Measurements from ENCODE around the gene DLL4.
A peak's percentile ranks its signal among the peaks of the same experiment; 100 is the strongest.
"Not testable (repeated sequence)": the region's sequence is repeated elsewhere in the genome, so short reads cannot be mapped to it uniquely, and the experiment has no call there.

Gene DLL4

GRCh38 chr15:40941528-40942336 lies 12.6 kb downstream of the DLL4 start:
- peak; percentile 95 for DNase-seq (ENCODE audit: low spot score)

GRCh38 chr15:40942337-40942854 lies 13.3 kb downstream of the DLL4 start:
- no peak for DNase-seq (ENCODE audit: low spot score)

- no peak for DNase-seq (ENCODE audit: low spot score)
Observed at GRCh38 chr15:40942878-40943277, 13.7 kb downstream of the DLL4 start.

- no peak for DNase-seq (ENCODE audit: low spot score)
Observed at GRCh38 chr15:40943764-40944365, 14.7 kb downstream of the DLL4 start.

GRCh38 chr15:40944510-40945296 lies 15.6 kb downstream of the DLL4 start:
- no peak for DNase-seq (ENCODE audit: low spot score)

GRCh38 chr15:40948706-40949473 lies 19.8 kb downstream of the DLL4 start:
- no peak for DNase-seq (ENCODE audit: low spot score)

- DNase-seq (ENCODE audit: low spot score) = no peak
Observed at GRCh38 chr15:40949756-40950207, 20.6 kb downstream of the DLL4 start.

- no peak for DNase-seq (ENCODE audit: low spot score)
Observed at GRCh38 chr15:40951764-40952163, 22.6 kb downstream of the DLL4 start.

GRCh38 chr15:40952301-40952900 lies 23.3 kb downstream of the DLL4 start:
- DNase-seq (ENCODE audit: low spot score) = no peak

- peak; percentile 100 for DNase-seq (ENCODE audit: low spot score)
Observed at GRCh38 chr15:40952901-40953712, 24.0 kb downstream of the DLL4 start, which contains the start of gene CHAC1. Gene CHAC1, plus strand, starts transcription at chr15:40953471. Its CDS starts 113 bp downstream, at chr15:40953584.

GRCh38 chr15:40953713-40954074 lies 24.6 kb downstream of the DLL4 start:
- DNase-seq (ENCODE audit: low spot score) = no peak

GRCh38 chr15:40954158-40954848 lies 25.2 kb downstream of the DLL4 start:
- DNase-seq (ENCODE audit: low spot score) = not testable (repeated sequence)

GRCh38 chr15:40955141-40955903 lies 26.2 kb downstream of the DLL4 start:
- DNase-seq (ENCODE audit: low spot score) = no peak

GRCh38 chr15:40955930-40956540 lies 26.9 kb downstream of the DLL4 start:
- no peak for DNase-seq (ENCODE audit: low spot score)

- no peak for DNase-seq (ENCODE audit: low spot score)
Observed at GRCh38 chr15:40956541-40956982, 27.4 kb downstream of the DLL4 start.

- DNase-seq (ENCODE audit: low spot score) = no peak
Observed at GRCh38 chr15:40957041-40957555, 28.0 kb downstream of the DLL4 start.

GRCh38 chr15:40957581-40958051 lies 28.5 kb downstream of the DLL4 start:
- DNase-seq (ENCODE audit: low spot score) = no peak

- no peak for DNase-seq (ENCODE audit: low spot score)
Observed at GRCh38 chr15:40958146-40958545, 29.0 kb downstream of the DLL4 start.
